Mesenchymal stem cell (in vitro differentiated cells and primary cell): ENCODE data around the gene KIF26B.

Source experiments
- DNase-seq: peaks from one replicate; pipeline ENCODE4 v3.0.0-alpha.2; 2013
- H2AFZ ChIP-seq: one replicate; pipeline ENCODE4 v1.6.1; 2013; ENCODE audit warnings: low read depth, mild to moderate bottlenecking, control low read depth, inconsistent platforms, low read length, moderate library complexity
- H2AK5ac ChIP-seq: 2 replicates; pipeline ENCODE4 v1.6.1; 2013; ENCODE audit warnings: low read length, moderate library complexity, mild to moderate bottlenecking, inconsistent platforms; ENCODE audit not compliant: severe bottlenecking
- H2BK120ac ChIP-seq: one replicate; pipeline ENCODE4 v1.6.1; 2013; ENCODE audit warnings: low read depth, mild to moderate bottlenecking, inconsistent platforms, low read length, moderate library complexity
- H2BK12ac ChIP-seq, 2 experiments: one replicate each; pipeline ENCODE4 v1.6.1; 2013; ENCODE audit warnings: inconsistent platforms in 2 of 2, low read length in 2 of 2, mild to moderate bottlenecking in 2 of 2, moderate library complexity in 2 of 2, control low read depth in 1 of 2
- H2BK15ac ChIP-seq: one replicate; pipeline ENCODE4 v1.6.1; 2013; ENCODE audit warnings: mild to moderate bottlenecking, low read depth, inconsistent platforms; ENCODE audit not compliant: poor library complexity, severe bottlenecking
- H2BK5ac ChIP-seq: 2 replicates; pipeline ENCODE4 v1.6.1; 2013; ENCODE audit warnings: low read depth, mild to moderate bottlenecking, low read length, control low read depth, inconsistent platforms; ENCODE audit not compliant: poor library complexity, severe bottlenecking
- H3K14ac ChIP-seq, 2 experiments: one replicate each; pipeline ENCODE4 v1.6.1; 2013; ENCODE audit warnings: inconsistent platforms in 2 of 2, low read length in 2 of 2, control low read depth in 1 of 2, mild to moderate bottlenecking in 1 of 2, moderate library complexity in 1 of 2
- H3K18ac ChIP-seq, 2 experiments: one replicate each; pipeline ENCODE4 v1.6.1; 2013; ENCODE audit warnings: inconsistent platforms in 2 of 2, low read length in 2 of 2, control low read depth in 1 of 2, low read depth in 1 of 2, mild to moderate bottlenecking in 1 of 2
- H3K23ac ChIP-seq, 2 experiments: one replicate each; pipeline ENCODE4 v1.6.1; 2013; ENCODE audit warnings: inconsistent platforms in 2 of 2, low read length in 2 of 2, mild to moderate bottlenecking in 2 of 2, moderate library complexity in 2 of 2, control low read depth in 1 of 2
- H3K27ac ChIP-seq: 2 replicates; pipeline ENCODE4 v1.5.1; 2013; ENCODE audit warnings: mild to moderate bottlenecking, moderate library complexity, low read length, control low read depth, inconsistent platforms; ENCODE audit not compliant: poor library complexity, severe bottlenecking
- H3K27me3 ChIP-seq, 2 experiments: 2 replicates each; pipeline versions ENCODE4 v1.6.1 to v1.7.0; 2013; ENCODE audit warnings: low read length in 2 of 2, mild to moderate bottlenecking in 2 of 2, moderate library complexity in 2 of 2, control low read depth in 1 of 2, inconsistent platforms in 1 of 2; ENCODE audit not compliant: control insufficient read depth in 1 of 2, insufficient read depth in 1 of 2
- H3K36me3 ChIP-seq, 2 experiments: 2 replicates each; pipeline versions ENCODE4 v1.6.1 to v1.7.0; 2013; ENCODE audit warnings: low read length in 2 of 2, control low read depth in 1 of 2, inconsistent platforms in 1 of 2, low read depth in 1 of 2, mild to moderate bottlenecking in 1 of 2; ENCODE audit not compliant: insufficient read depth in 2 of 2, control insufficient read depth in 1 of 2
- H3K4ac ChIP-seq, 2 experiments: one replicate each; pipeline ENCODE4 v1.6.1; 2013; ENCODE audit warnings: inconsistent platforms in 2 of 2, low read length in 2 of 2, mild to moderate bottlenecking in 2 of 2, moderate library complexity in 2 of 2, control low read depth in 1 of 2, low read depth in 1 of 2
- H3K4me1 ChIP-seq: 2 replicates; pipeline ENCODE4 v1.6.1; 2013; ENCODE audit warnings: low read depth, low read length, control low read depth; ENCODE audit not compliant: control insufficient read depth, insufficient read depth
- H3K4me2 ChIP-seq: 2 replicates; pipeline ENCODE4 v1.6.1; 2013; ENCODE audit warnings: low read length, mild to moderate bottlenecking, inconsistent platforms; ENCODE audit not compliant: poor library complexity, severe bottlenecking
- H3K4me3 ChIP-seq, 2 experiments: 2 replicates each; pipeline versions ENCODE4 v1.5.1 to v1.7.0; 2013; ENCODE audit warnings: low read length in 2 of 2, mild to moderate bottlenecking in 2 of 2, control low read depth in 1 of 2, low read depth in 1 of 2; ENCODE audit not compliant: insufficient read depth in 1 of 2
- H3K79me1 ChIP-seq: replicated peaks from 2 replicates; pipeline ENCODE4 v1.6.1; 2013; ENCODE audit warnings: mild to moderate bottlenecking, control low read depth, low read length, inconsistent platforms; ENCODE audit not compliant: poor library complexity, severe bottlenecking
- H3K9ac ChIP-seq: 2 replicates; pipeline ENCODE4 v1.7.0; 2013; ENCODE audit warnings: mild to moderate bottlenecking, low read length, moderate library complexity
- H3K9me3 ChIP-seq: 2 replicates; pipeline ENCODE4 v1.7.0; 2013; ENCODE audit warnings: mild to moderate bottlenecking, low read length; ENCODE audit not compliant: control insufficient read depth
- H4K8ac ChIP-seq: one replicate; pipeline ENCODE4 v1.6.1; 2013; ENCODE audit warnings: inconsistent platforms, mild to moderate bottlenecking, low read length, moderate library complexity
- H4K91ac ChIP-seq: one replicate; pipeline ENCODE4 v1.6.1; 2013; ENCODE audit warnings: mild to moderate bottlenecking, low read length, inconsistent platforms
- WGBS: methylation state at CpG from one replicate; pipeline ENCODE4 v1.1.7; 2013; ENCODE audit warnings: mixed read lengths; 5-methylcytosine and 5-hydroxymethylcytosine counted together

The KIF26B gene

GRCh38 chr1:245480393-245481120 lies 325.8 kb downstream of the KIF26B start:
- Histone ChIP-seq H2AFZ (no peak overlapping the region), H3K4me2 (no peak overlapping the region), H2BK5ac (no peak overlapping the region), H3K79me1 (no peaks in the 10 kb centered on the region), H2AK5ac (no peak overlapping the region), H3K9me3 (no peaks in the 10 kb centered on the region), H3K27ac (no peak overlapping the region), H3K4me1 (no peaks in the 10 kb centered on the region), H2BK12ac (no peak overlapping the region), H3K36me3 (no peaks in the 10 kb centered on the region), H3K4ac (no peak overlapping the region), H3K23ac (no peak overlapping the region), H2BK15ac (no peak overlapping the region), H2BK120ac (no peak overlapping the region), H4K91ac (no peak overlapping the region), H3K27me3 (peaks cover 3 to 5% of the 10 kb centered on the region in 2 experiments), H3K9ac (no peak overlapping the region), H4K8ac (no peak overlapping the region), H3K14ac (no peak overlapping the region), H3K18ac (no peak overlapping the region), H3K4me3 (no peak overlapping the region)
- no peak for DNase-seq
- WGBS: 95% methylated on average over 6 of the region's 6 CpGs

- no peak overlapping the region for H4K91ac ChIP-seq
- no peak overlapping the region for H2BK120ac ChIP-seq
- no peak overlapping the region for H3K4me3 ChIP-seq
- no peak overlapping the region for H3K9ac ChIP-seq
- H3K4me1 ChIP-seq: no peaks in the 10 kb centered on the region
- H3K27me3 ChIP-seq: peaks cover 3 to 5% of the 10 kb centered on the region in 2 experiments
- no peak overlapping the region for H3K4me2 ChIP-seq
- no peak overlapping the region for H3K23ac ChIP-seq
- no peaks in the 10 kb centered on the region for H3K79me1 ChIP-seq
- H3K27ac ChIP-seq: no peak overlapping the region
- H3K9me3 ChIP-seq: no peaks in the 10 kb centered on the region
- 77% methylated on average over 5 of the region's 6 CpGs for WGBS
- no peak overlapping the region for H2AK5ac ChIP-seq
- DNase-seq: no peak
- no peak overlapping the region for H2AFZ ChIP-seq
- H3K4ac ChIP-seq: no peak overlapping the region
- no peak overlapping the region for H3K18ac ChIP-seq
- H2BK15ac ChIP-seq: no peak overlapping the region
- H2BK12ac ChIP-seq: no peak overlapping the region
- H3K14ac ChIP-seq: no peak overlapping the region
- H2BK5ac ChIP-seq: no peak overlapping the region
- no peak overlapping the region for H4K8ac ChIP-seq
- H3K36me3 ChIP-seq: no peaks in the 10 kb centered on the region
Observed at GRCh38 chr1:245481261-245481660, 326.5 kb downstream of the KIF26B start.

- H2BK15ac ChIP-seq: no peak overlapping the region
- H3K9me3 ChIP-seq: no peaks in the 10 kb centered on the region
- H3K18ac ChIP-seq: no peak overlapping the region
- H4K91ac ChIP-seq: no peak overlapping the region
- no peak overlapping the region for H2AFZ ChIP-seq
- no peak for DNase-seq
- no peak overlapping the region for H4K8ac ChIP-seq
- H3K4me1 ChIP-seq: no peaks in the 10 kb centered on the region
- no peak overlapping the region for H3K23ac ChIP-seq
- peaks cover 3 to 5% of the 10 kb centered on the region in 2 experiments for H3K27me3 ChIP-seq
- no peak overlapping the region for H3K27ac ChIP-seq
- no peak overlapping the region for H3K14ac ChIP-seq
- H3K79me1 ChIP-seq: no peaks in the 10 kb centered on the region
- H2BK12ac ChIP-seq: no peak overlapping the region
- no peaks in the 10 kb centered on the region for H3K36me3 ChIP-seq
- H2AK5ac ChIP-seq: no peak overlapping the region
- H3K4ac ChIP-seq: no peak overlapping the region
- no peak overlapping the region for H3K4me3 ChIP-seq
- H3K4me2 ChIP-seq: no peak overlapping the region
- no peak overlapping the region for H3K9ac ChIP-seq
- H2BK5ac ChIP-seq: no peak overlapping the region
- 63% methylated on average over 6 of the region's 6 CpGs for WGBS
- no peak overlapping the region for H2BK120ac ChIP-seq
Observed at GRCh38 chr1:245483247-245483646, 328.5 kb downstream of the KIF26B start.

- Histone ChIP-seq H2AK5ac (no peak overlapping the region), H3K9me3 (no peaks in the 10 kb centered on the region), H4K8ac (no peak overlapping the region), H2BK120ac (no peak overlapping the region), H3K4me1 (no peaks in the 10 kb centered on the region), H3K4ac (no peak overlapping the region), H3K27me3 (peaks cover 5 to 7% of the 10 kb centered on the region in 2 experiments), H4K91ac (no peak overlapping the region), H2BK12ac (no peak overlapping the region), H3K18ac (no peak overlapping the region), H2BK15ac (no peak overlapping the region), H3K23ac (no peak overlapping the region), H3K4me3 (no peak overlapping the region), H3K9ac (no peak overlapping the region), H3K79me1 (no peaks in the 10 kb centered on the region), H3K14ac (no peak overlapping the region), H2AFZ (no peak overlapping the region), H3K4me2 (no peak overlapping the region), H3K27ac (no peak overlapping the region), H3K36me3 (no peaks in the 10 kb centered on the region), H2BK5ac (no peak overlapping the region)
- 57% methylated on average over 2 of the region's 2 CpGs for WGBS
- DNase-seq: no peak
Observed at GRCh38 chr1:245484176-245484575, 329.4 kb downstream of the KIF26B start.
